ENCODE data around the gene MYO10.

The MYO10 gene

DNA sequence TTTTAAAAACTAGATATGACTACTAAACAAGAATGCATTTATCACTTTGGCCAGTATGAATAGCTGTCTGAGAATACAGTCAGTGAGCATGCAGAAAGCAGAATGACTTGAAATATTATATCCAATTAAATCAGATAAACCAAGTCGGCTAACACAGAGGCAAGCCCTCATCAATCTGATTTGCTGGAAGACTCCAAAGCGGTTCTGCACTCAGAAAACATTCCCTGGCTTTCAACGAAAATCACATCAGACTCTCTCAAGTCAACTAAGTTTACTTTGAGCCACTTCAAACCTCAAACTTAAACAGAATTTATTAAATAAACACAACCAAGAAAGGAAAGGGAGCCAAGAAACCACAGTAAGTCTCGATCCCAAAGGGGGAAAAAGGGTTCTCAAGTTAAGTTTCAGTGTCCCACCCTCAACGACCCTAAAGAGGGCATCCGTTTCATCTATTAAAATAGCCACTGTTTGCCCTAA lies 1.4 kb downstream of the MYO10 start:
- H3K9me3 ChIP-seq (ENCODE audit: low read length), result no peaks in the 10 kb centered on the region
- peak overlapping the region; percentile 99 for H2AFZ ChIP-seq (ENCODE audit: low read depth, low read length)
- H3K4me3 ChIP-seq (ENCODE audit: low read length), result peak overlapping the region; percentile 76
- no peaks in the 10 kb centered on the region for H3K36me3 ChIP-seq (ENCODE audit: insufficient read depth, low read length)
- H3K27me3 ChIP-seq (ENCODE audit: insufficient read depth, low read length), result peaks cover 23% of the 10 kb centered on the region
- H3K4me1 ChIP-seq (ENCODE audit: insufficient read depth, low read length), result peaks cover 14% of the 10 kb centered on the region

DNA sequence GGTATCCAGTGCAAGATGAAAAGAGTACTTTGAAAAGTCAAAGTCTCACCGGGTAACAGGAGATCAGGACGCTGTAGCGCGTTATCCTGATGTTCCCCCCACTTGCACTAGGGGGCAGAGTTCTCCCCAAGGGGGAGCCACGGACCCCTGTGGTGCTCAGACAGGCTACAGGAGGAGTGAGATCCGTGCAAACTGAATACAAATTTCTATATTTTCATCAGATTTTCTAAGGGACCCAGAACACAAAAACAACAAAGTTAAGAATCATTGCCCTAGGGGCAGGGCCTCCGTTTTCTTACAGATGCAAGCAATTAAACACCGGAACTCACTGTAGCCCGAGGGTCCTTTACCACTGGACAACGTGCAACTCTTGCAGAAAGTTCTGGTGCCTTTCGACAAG lies 2.0 kb downstream of the MYO10 start:
- H2AFZ ChIP-seq (ENCODE audit: low read depth, low read length), result no peak overlapping the region
- H3K4me1 ChIP-seq (ENCODE audit: insufficient read depth, low read length), result peaks cover 14% of the 10 kb centered on the region
- H3K4me3 ChIP-seq (ENCODE audit: low read length), result peak overlapping the region; percentile 76
- no peaks in the 10 kb centered on the region for H3K36me3 ChIP-seq (ENCODE audit: insufficient read depth, low read length)
- no peaks in the 10 kb centered on the region for H3K9me3 ChIP-seq (ENCODE audit: low read length)
- peaks cover 18% of the 10 kb centered on the region for H3K27me3 ChIP-seq (ENCODE audit: insufficient read depth, low read length)

DNA sequence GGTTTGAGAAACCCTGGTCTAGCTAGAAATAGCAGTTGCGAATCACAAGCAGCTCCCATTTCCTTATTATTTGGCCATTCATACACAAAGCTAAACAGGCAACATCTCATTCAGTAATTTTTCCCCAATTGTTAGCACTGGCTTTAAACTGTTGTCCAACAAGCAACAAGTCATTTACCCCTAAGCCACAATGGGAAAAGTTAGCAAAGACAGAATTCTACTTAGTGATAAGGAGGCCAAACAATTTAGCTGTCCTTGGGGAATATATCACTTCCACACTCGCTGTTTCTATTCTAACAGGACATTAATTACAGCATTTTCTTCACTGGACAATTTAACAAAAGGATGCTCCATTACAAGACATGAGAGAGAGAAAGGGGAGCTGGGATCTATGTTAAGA lies 2.8 kb downstream of the MYO10 start:
- Histone ChIP-seq H2AFZ (ENCODE audit: low read depth, low read length) (no peak overlapping the region), H3K4me3 (ENCODE audit: low read length) (peak overlapping the region; percentile 76), H3K27me3 (ENCODE audit: insufficient read depth, low read length) (peaks cover 13% of the 10 kb centered on the region), H3K4me1 (ENCODE audit: insufficient read depth, low read length) (peaks cover 14% of the 10 kb centered on the region), H3K9me3 (ENCODE audit: low read length) (no peaks in the 10 kb centered on the region), H3K36me3 (ENCODE audit: insufficient read depth, low read length) (no peaks in the 10 kb centered on the region)

DNA sequence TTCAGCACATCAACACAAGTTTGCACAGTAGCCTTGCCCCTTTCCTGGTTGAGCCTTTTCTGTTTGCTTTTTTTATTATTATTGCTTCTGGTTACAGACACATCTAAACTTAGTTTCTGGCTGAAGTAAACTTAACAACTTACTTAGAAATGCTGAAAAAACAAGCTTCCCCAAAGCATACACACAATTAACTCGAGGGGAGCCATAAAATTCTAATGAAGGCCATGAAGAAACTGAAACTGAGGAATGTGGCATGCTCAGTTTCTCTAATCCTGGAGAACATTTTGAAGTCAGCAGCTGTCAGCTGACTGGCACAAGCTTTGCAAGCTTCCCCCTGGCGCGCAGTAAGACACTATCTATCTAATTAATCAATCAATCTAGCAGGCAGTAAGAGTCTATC lies 3.7 kb downstream of the MYO10 start:
- H3K27me3 ChIP-seq (ENCODE audit: insufficient read depth, low read length), result peaks cover 8% of the 10 kb centered on the region
- peaks cover 14% of the 10 kb centered on the region for H3K4me1 ChIP-seq (ENCODE audit: insufficient read depth, low read length)
- H2AFZ ChIP-seq (ENCODE audit: low read depth, low read length), result no peak overlapping the region
- H3K36me3 ChIP-seq (ENCODE audit: insufficient read depth, low read length), result no peaks in the 10 kb centered on the region
- no peak overlapping the region for H3K4me3 ChIP-seq (ENCODE audit: low read length)
- H3K9me3 ChIP-seq (ENCODE audit: low read length), result no peaks in the 10 kb centered on the region

DNA sequence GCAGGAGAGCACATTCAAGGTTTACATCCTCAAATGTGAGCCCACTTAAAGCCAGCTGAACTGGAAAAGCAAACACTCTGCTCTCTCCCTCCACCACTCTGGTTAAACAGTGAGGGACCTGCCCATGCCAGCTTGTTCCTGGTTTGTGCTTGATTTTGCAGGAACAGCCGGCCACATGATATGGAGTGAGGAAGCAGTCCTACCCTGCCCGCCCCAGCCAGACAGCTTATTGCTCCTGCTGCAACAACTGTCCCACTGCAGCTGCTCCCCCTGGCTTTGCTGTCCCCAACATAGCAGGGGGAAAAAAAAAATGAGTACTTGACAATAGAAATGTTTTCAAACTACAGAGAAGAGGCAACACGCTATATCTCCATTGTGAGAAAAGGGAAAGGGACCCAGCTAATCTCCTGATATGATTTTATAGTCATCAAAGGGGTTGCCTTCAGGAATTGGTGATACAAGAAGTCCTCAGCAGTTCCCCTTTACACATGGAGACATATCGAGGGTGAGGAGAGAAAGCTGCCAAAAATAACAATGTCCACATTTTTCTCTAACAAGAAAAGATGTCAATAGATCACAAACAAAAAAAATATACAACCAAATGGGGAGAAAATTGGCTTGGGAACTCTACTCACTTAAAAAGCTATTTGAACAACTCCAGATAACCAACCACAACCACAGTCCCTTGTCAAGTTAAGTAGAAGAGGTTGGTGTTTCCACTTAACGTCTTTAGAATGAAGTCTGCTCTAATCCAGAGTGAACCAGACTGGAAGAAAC lies 4.6 kb downstream of the MYO10 start:
- Histone ChIP-seq H3K36me3 (ENCODE audit: insufficient read depth, low read length) (no peaks in the 10 kb centered on the region), H3K27me3 (ENCODE audit: insufficient read depth, low read length) (no peaks in the 10 kb centered on the region), H2AFZ (ENCODE audit: low read depth, low read length) (no peak overlapping the region), H3K4me1 (ENCODE audit: insufficient read depth, low read length) (peaks cover 14% of the 10 kb centered on the region), H3K9me3 (ENCODE audit: low read length) (no peaks in the 10 kb centered on the region), H3K4me3 (ENCODE audit: low read length) (no peak overlapping the region)

DNA sequence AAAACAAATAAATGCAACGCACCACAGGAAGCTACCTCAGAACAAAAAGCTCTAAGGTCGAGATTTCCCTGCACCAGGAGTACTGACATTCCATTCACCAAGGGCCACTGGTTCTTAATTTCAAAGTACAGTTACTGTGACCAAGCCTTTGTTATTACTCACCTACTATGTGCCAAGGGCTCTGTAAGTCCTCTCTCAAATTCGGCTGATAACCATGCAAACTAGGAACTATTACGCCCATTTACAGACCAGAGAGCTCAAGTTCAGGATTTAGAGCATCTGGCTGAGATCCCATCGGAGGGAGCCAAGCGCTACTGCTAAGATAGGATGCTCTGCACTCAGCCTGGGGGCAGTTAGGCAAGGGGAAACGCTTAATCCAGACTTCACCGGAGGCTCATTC lies 5.6 kb downstream of the MYO10 start:
- H3K4me3 ChIP-seq (ENCODE audit: low read length), result no peak overlapping the region
- H3K9me3 ChIP-seq (ENCODE audit: low read length), result no peaks in the 10 kb centered on the region
- peaks cover 14% of the 10 kb centered on the region for H3K4me1 ChIP-seq (ENCODE audit: insufficient read depth, low read length)
- H3K27me3 ChIP-seq (ENCODE audit: insufficient read depth, low read length), result no peaks in the 10 kb centered on the region
- no peak overlapping the region for H2AFZ ChIP-seq (ENCODE audit: low read depth, low read length)
- H3K36me3 ChIP-seq (ENCODE audit: insufficient read depth, low read length), result no peaks in the 10 kb centered on the region

DNA sequence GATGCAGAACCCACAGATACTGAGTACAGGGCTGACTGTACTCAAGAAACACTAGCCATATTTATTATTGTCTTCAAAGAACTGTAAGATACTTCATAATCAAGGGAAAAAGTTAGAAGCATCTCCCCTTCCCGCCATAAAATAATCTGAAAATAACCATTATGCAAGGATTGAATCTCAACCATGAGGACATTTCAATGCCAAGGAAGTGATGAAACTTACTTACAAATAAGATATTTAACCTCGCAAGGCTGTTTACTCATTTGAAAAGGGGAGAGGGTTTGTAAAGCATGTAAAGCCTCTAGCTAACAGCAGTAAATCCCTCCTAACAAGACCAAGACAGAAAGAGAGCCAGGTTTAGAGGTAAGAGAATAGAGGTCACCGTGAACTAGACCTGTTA lies 6.3 kb downstream of the MYO10 start:
- no peak overlapping the region for H2AFZ ChIP-seq (ENCODE audit: low read depth, low read length)
- no peak overlapping the region for H3K4me3 ChIP-seq (ENCODE audit: low read length)
- H3K9me3 ChIP-seq (ENCODE audit: low read length), result no peaks in the 10 kb centered on the region
- no peaks in the 10 kb centered on the region for H3K36me3 ChIP-seq (ENCODE audit: insufficient read depth, low read length)
- no peaks in the 10 kb centered on the region for H3K27me3 ChIP-seq (ENCODE audit: insufficient read depth, low read length)
- peaks cover 12% of the 10 kb centered on the region for H3K4me1 ChIP-seq (ENCODE audit: insufficient read depth, low read length)

DNA sequence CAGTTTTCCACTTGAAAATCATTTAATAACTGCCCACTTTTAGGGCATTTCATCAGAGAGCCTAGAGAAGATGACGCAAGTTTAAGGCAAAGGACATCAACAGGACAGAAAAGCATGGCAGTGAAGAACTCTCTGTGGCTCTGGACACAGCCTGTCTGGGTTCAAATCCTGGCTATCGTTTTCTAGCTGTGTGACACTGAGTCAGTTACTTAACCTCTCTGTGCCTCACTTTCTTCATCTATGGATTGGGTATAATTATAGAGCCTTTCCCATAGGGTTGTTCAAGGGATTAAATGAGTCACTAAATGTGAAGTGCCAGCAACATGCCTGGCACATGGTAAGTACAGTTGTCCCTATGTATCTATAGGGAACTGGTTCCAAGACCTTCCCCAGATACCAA lies 6.7 kb downstream of the MYO10 start:
- H3K36me3 ChIP-seq (ENCODE audit: insufficient read depth, low read length), result no peaks in the 10 kb centered on the region
- H3K27me3 ChIP-seq (ENCODE audit: insufficient read depth, low read length), result no peaks in the 10 kb centered on the region
- H2AFZ ChIP-seq (ENCODE audit: low read depth, low read length), result no peak overlapping the region
- no peak overlapping the region for H3K4me3 ChIP-seq (ENCODE audit: low read length)
- H3K9me3 ChIP-seq (ENCODE audit: low read length), result no peaks in the 10 kb centered on the region
- H3K4me1 ChIP-seq (ENCODE audit: insufficient read depth, low read length), result peaks cover 8% of the 10 kb centered on the region

DNA sequence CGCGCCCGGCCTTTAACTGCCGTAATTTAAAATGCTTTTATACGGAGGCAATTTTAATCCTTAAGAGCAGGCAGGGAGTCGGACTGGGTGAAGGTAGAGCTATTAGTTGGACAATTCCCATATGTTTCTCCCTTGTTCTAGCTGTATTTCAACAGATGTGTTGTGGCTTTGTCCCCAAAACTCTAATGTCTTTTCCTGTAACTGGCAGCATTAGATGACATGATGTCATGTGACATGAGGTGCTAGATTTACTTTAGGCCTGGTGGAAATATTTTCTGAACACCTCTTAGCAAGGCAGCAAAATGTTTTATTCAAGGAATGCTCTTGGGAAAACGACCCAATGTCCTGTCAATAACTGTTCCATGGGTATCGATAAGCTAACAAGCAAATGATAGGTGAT lies 8.5 kb downstream of the MYO10 start:
- H3K9me3 ChIP-seq (ENCODE audit: low read length), result no peaks in the 10 kb centered on the region
- H3K4me1 ChIP-seq (ENCODE audit: insufficient read depth, low read length), result no peaks in the 10 kb centered on the region
- H3K4me3 ChIP-seq (ENCODE audit: low read length), result no peak overlapping the region
- H3K27me3 ChIP-seq (ENCODE audit: insufficient read depth, low read length), result no peaks in the 10 kb centered on the region
- H3K36me3 ChIP-seq (ENCODE audit: insufficient read depth, low read length), result no peaks in the 10 kb centered on the region
- no peak overlapping the region for H2AFZ ChIP-seq (ENCODE audit: low read depth, low read length)

DNA sequence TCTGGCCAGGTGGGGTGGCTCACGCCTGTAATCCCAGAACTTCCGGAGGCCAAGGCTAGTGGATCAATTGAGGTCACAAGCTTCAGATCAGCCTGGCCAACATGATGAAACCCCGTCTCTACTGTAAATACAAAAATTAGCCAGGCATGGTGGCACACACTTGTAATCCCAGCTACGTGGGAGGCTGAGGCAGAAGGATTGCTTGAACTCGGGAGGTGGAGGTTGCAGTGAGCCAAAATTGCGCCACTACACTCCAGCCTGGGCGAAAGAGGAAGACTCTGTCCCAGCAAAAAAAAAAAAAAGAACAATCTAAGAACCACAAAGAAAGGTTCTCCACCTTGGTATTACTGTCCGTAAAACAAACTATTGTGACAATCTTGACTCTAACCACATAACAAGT lies 9.7 kb downstream of the MYO10 start:
- no peak overlapping the region for H2AFZ ChIP-seq (ENCODE audit: low read depth, low read length)
- no peaks in the 10 kb centered on the region for H3K36me3 ChIP-seq (ENCODE audit: insufficient read depth, low read length)
- H3K9me3 ChIP-seq (ENCODE audit: low read length), result peaks cover 2% of the 10 kb centered on the region
- no peaks in the 10 kb centered on the region for H3K4me1 ChIP-seq (ENCODE audit: insufficient read depth, low read length)
- H3K4me3 ChIP-seq (ENCODE audit: low read length), result no peak overlapping the region
- no peaks in the 10 kb centered on the region for H3K27me3 ChIP-seq (ENCODE audit: insufficient read depth, low read length)

DNA sequence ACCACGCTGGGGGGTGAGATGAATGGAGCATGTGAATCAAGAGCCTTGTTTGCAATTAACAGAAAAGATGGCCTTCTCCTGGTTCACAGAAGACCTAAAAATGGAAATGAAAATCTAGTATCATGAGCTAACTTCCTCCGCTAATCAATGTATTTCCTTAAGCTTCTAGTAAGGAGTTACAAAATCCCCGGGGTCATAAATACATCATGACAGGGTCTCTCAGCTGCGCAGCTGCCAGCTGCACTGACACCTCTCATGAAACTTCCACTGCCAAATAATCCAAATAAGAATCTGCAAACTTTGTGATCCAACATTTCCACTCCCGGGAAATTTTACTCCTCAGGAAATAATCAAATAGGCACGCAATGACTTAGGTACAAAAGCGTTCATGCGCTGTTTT lies 11.9 kb downstream of the MYO10 start:
- Histone ChIP-seq H3K9me3 (ENCODE audit: low read length) (peaks cover 2% of the 10 kb centered on the region), H3K4me3 (ENCODE audit: low read length) (no peak overlapping the region), H3K4me1 (ENCODE audit: insufficient read depth, low read length) (no peaks in the 10 kb centered on the region), H3K27me3 (ENCODE audit: insufficient read depth, low read length) (no peaks in the 10 kb centered on the region), H3K36me3 (ENCODE audit: insufficient read depth, low read length) (no peaks in the 10 kb centered on the region), H2AFZ (ENCODE audit: low read depth, low read length) (no peak overlapping the region)

DNA sequence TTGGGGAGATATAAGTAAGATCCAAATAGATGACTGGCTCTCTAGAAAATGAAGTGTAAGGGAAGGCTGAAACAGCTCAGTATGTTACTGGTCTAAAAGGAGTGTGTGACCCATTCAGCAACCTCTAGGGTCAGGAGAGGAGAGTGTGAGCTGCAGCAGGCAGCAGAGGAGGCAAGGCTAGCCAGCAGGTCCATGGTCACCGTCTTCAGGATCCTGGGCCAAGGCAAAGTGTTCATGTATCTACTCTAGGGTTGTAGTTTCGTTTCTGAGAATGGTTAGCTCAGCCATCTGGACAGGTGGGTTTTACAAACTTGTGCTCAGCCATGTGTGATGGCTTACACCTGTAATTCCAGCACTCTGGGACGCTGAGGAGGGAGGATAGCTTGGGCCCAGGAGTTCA lies 13.7 kb downstream of the MYO10 start:
- Histone ChIP-seq H3K4me1 (ENCODE audit: insufficient read depth, low read length) (no peaks in the 10 kb centered on the region), H2AFZ (ENCODE audit: low read depth, low read length) (no peak overlapping the region), H3K9me3 (ENCODE audit: low read length) (peaks cover 2% of the 10 kb centered on the region), H3K27me3 (ENCODE audit: insufficient read depth, low read length) (no peaks in the 10 kb centered on the region), H3K36me3 (ENCODE audit: insufficient read depth, low read length) (no peaks in the 10 kb centered on the region), H3K4me3 (ENCODE audit: low read length) (no peak overlapping the region)

DNA sequence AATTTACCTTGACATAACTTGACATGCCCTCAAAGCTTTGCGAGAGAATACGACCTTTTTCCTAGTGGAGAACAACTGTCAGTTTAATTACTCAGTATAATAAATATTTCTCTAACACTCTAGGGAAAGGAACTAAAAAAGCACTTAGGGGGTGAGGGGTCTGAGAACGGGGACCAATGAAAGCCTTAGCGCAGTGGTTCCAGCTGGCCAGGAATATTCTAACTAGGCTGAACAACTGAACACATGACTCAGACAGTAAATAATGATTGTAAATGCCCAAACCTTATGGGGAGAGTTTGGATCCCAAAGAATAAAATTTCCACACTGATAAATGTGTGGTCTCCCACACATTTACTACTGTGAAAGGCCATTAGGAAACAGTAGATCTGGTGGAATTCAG lies 14.9 kb downstream of the MYO10 start:
- Histone ChIP-seq H3K27me3 (ENCODE audit: insufficient read depth, low read length) (no peaks in the 10 kb centered on the region), H3K36me3 (ENCODE audit: insufficient read depth, low read length) (no peaks in the 10 kb centered on the region), H2AFZ (ENCODE audit: low read depth, low read length) (no peak overlapping the region)

More for the DNA sequence above, 14.9 kb downstream of the MYO10 start:
- no peaks in the 10 kb centered on the region for H3K4me1 ChIP-seq (ENCODE audit: insufficient read depth, low read length)
- no peak overlapping the region for H3K4me3 ChIP-seq (ENCODE audit: low read length)
- peaks cover 2% of the 10 kb centered on the region for H3K9me3 ChIP-seq (ENCODE audit: low read length)

All from neuron (in vitro differentiated cells).